H9 (cell line): ENCODE results near the gene CPT1B. TPM values are rescaled to one million over a fixed set of nuclear protein-coding genes. Genes with fewer than 3 reads are reported as not detected.

ENCODE experiments used
- DNase-seq: peaks from one replicate; pipeline ENCODE4 v3.0.0-alpha.2; 2017
- H2AFZ ChIP-seq: one replicate; pipeline ENCODE4 v1.6.1; 2013; ENCODE audit warnings: mild to moderate bottlenecking, low read length, control low read depth, moderate library complexity
- H2AK5ac ChIP-seq: 2 replicates; pipeline ENCODE4 v1.6.1; 2013; ENCODE audit warnings: low read length, control low read depth, mixed read lengths; ENCODE audit not compliant: insufficient read length
- H2BK120ac ChIP-seq: one replicate; pipeline ENCODE4 v1.6.1; 2013; ENCODE audit warnings: low read depth, mild to moderate bottlenecking, low read length, control low read depth, inconsistent platforms; ENCODE audit not compliant: poor library complexity, severe bottlenecking
- H2BK12ac ChIP-seq: 2 replicates; pipeline ENCODE4 v1.6.1; 2013; ENCODE audit warnings: low read length, control low read depth, mixed read lengths, low read depth; ENCODE audit not compliant: insufficient read length
- H2BK15ac ChIP-seq: 2 replicates; pipeline ENCODE4 v1.6.1; 2013; ENCODE audit warnings: low read depth, low read length, control low read depth
- H2BK20ac ChIP-seq: one replicate; pipeline ENCODE4 v1.6.1; 2013; ENCODE audit warnings: low read depth, mild to moderate bottlenecking, low read length, control low read depth, inconsistent platforms; ENCODE audit not compliant: poor library complexity, severe bottlenecking
- H2BK5ac ChIP-seq: 2 replicates; pipeline ENCODE4 v1.6.1; 2013; ENCODE audit warnings: low read length, control low read depth, mixed read lengths; ENCODE audit not compliant: insufficient read length
- H3K14ac ChIP-seq: 2 replicates; pipeline ENCODE4 v1.6.1; 2013; ENCODE audit warnings: low read length, control low read depth; ENCODE audit not compliant: insufficient read depth
- H3K18ac ChIP-seq: 2 replicates; pipeline ENCODE4 v1.6.1; 2013; ENCODE audit warnings: low read depth, mild to moderate bottlenecking, mixed read lengths, low read length, control low read depth; ENCODE audit not compliant: insufficient read length
- H3K23ac ChIP-seq: 2 replicates; pipeline ENCODE4 v1.6.1; 2013; ENCODE audit warnings: low read length, control low read depth, mixed read lengths, low read depth; ENCODE audit not compliant: insufficient read length
- H3K23me2 ChIP-seq: 2 replicates; pipeline ENCODE4 v1.6.1; 2013; ENCODE audit warnings: low read depth, mild to moderate bottlenecking, mixed read lengths, low read length, control low read depth; ENCODE audit not compliant: insufficient read length, poor library complexity, severe bottlenecking
- H3K27ac ChIP-seq: 2 replicates; pipeline ENCODE4 v1.5.1; 2013; ENCODE audit warnings: low read length, control low read depth, mixed read lengths, low read depth; ENCODE audit not compliant: insufficient read length
- H3K27me3 ChIP-seq: 2 replicates; pipeline ENCODE4 v1.6.1; 2013; ENCODE audit warnings: low read length, control low read depth, inconsistent platforms; ENCODE audit not compliant: insufficient read depth
- H3K4ac ChIP-seq: 2 replicates; pipeline ENCODE4 v1.6.1; 2013; ENCODE audit warnings: low read depth, mild to moderate bottlenecking, control low read depth, inconsistent platforms, low read length, moderate library complexity
- H3K4me1 ChIP-seq: 2 replicates; pipeline ENCODE4 v1.6.1; 2013; ENCODE audit warnings: low read length, control low read depth, inconsistent platforms; ENCODE audit not compliant: insufficient read depth
- H3K4me2 ChIP-seq: 2 replicates; pipeline ENCODE4 v1.6.1; 2013; ENCODE audit warnings: low read length, control low read depth, mixed read lengths; ENCODE audit not compliant: insufficient read length, insufficient read depth
- H3K56ac ChIP-seq: 2 replicates; pipeline ENCODE4 v1.6.1; 2013; ENCODE audit warnings: low read depth, mild to moderate bottlenecking, mixed read lengths, low read length, control low read depth; ENCODE audit not compliant: insufficient read length
- H3K79me1 ChIP-seq: 2 replicates; pipeline ENCODE4 v1.6.1; 2013; ENCODE audit warnings: low read depth, mild to moderate bottlenecking, moderate library complexity, low read length, control low read depth, inconsistent platforms; ENCODE audit not compliant: insufficient read depth, poor library complexity, severe bottlenecking
- H3K79me2 ChIP-seq: 2 replicates; pipeline ENCODE4 v1.6.1; 2013; ENCODE audit warnings: low read length, control low read depth, inconsistent platforms; ENCODE audit not compliant: insufficient read depth
- H3K9ac ChIP-seq: 2 replicates; pipeline ENCODE4 v1.6.1; 2013; ENCODE audit warnings: low read length, control low read depth, mixed read lengths; ENCODE audit not compliant: insufficient read length; ENCODE audit errors: extremely low read depth
- H3K9me3 ChIP-seq: one replicate; pipeline ENCODE4 v1.6.1; 2013; ENCODE audit warnings: low read depth, low read length, inconsistent platforms; ENCODE audit not compliant: control insufficient read depth
- H3T11ph ChIP-seq: one replicate; pipeline ENCODE4 v1.6.1; 2013; ENCODE audit warnings: mild to moderate bottlenecking, low read length, control low read depth, inconsistent platforms
- H4K20me1 ChIP-seq: one replicate; pipeline ENCODE4 v1.6.1; 2013; ENCODE audit not compliant: control insufficient read depth, insufficient read length, insufficient read depth
- H4K5ac ChIP-seq: 2 replicates; pipeline ENCODE4 v1.6.1; 2013; ENCODE audit warnings: low read depth, mild to moderate bottlenecking, mixed read lengths, low read length, control low read depth; ENCODE audit not compliant: insufficient read length
- H4K8ac ChIP-seq: replicated peaks from 2 replicates; pipeline ENCODE4 v1.6.1; 2013; ENCODE audit warnings: low read length, control low read depth, mixed read lengths, low read depth; ENCODE audit not compliant: insufficient read length
- H4K91ac ChIP-seq: 2 replicates; pipeline ENCODE4 v1.6.1; 2013; ENCODE audit warnings: low read depth, mild to moderate bottlenecking, moderate library complexity, mixed read lengths, low read length, control low read depth; ENCODE audit not compliant: insufficient read length
- H3K27ac Mint-ChIP-seq, 3 experiments: 2 replicates in 2 of 3; 3 replicates in 1 of 3; pipeline ENCODE4 v1.8.0; 2020 to 2021; ENCODE audit warnings: mixed read lengths in 3 of 3, mild to moderate bottlenecking in 1 of 3, moderate library complexity in 1 of 3
- H3K27me3 Mint-ChIP-seq: 2 replicates; pipeline ENCODE4 v1.8.0; 2021; ENCODE audit warnings: low read depth, mild to moderate bottlenecking, moderate library complexity, mixed read lengths
- H3K36me3 Mint-ChIP-seq, 3 experiments: 2 replicates in 2 of 3; 3 replicates in 1 of 3; pipeline ENCODE4 v1.8.0; 2020 to 2021; ENCODE audit warnings: low read depth in 3 of 3, mixed read lengths in 3 of 3; ENCODE audit not compliant: insufficient read depth in 1 of 3
- H3K4me1 Mint-ChIP-seq, 2 experiments: 2 replicates each; pipeline ENCODE4 v1.8.0; 2020; ENCODE audit warnings: mixed read lengths in 2 of 2
- H3K4me3 Mint-ChIP-seq, 2 experiments: 2 replicates in 1 of 2; 3 replicates in 1 of 2; pipeline ENCODE4 v1.8.0; 2020 to 2021; ENCODE audit warnings: mild to moderate bottlenecking in 2 of 2, mixed read lengths in 2 of 2, moderate library complexity in 1 of 2
- H3K9me3 Mint-ChIP-seq, 2 experiments: 2 replicates in 1 of 2; 3 replicates in 1 of 2; pipeline ENCODE4 v1.8.0; 2020; ENCODE audit warnings: mild to moderate bottlenecking in 2 of 2, mixed read lengths in 2 of 2, moderate library complexity in 1 of 2
- CTCF ChIP-seq: fragments of 200-600 bp; sonication (generic); conservative IDR thresholded peaks from 3 replicates; pipeline ENCODE4 v1.8.0; 2021; ENCODE audit warnings: antibody characterized with exemption, mild to moderate bottlenecking
- WGBS: extraction: QIAGEN DNeasy Blood & Tissue Kit; methylation state at CpG from one replicate; pipeline ENCODE4 v1.1.7; 2013; ENCODE audit warnings: missing lambda C conversion rate, low lambda C conversion rate, mixed read lengths; ENCODE audit not compliant: insufficient read length; ENCODE audit errors: extremely low coverage; 5-methylcytosine and 5-hydroxymethylcytosine counted together
- total RNA-seq: library from RNA; stranded (reverse); gene quantifications from 2 replicates; pipeline ENCODE4 v1.2.1, GENCODE V29; 2021

The CPT1B gene
- total RNA-seq, 1 experiment from 2014 or later, result 65.7 TPM

DNA sequence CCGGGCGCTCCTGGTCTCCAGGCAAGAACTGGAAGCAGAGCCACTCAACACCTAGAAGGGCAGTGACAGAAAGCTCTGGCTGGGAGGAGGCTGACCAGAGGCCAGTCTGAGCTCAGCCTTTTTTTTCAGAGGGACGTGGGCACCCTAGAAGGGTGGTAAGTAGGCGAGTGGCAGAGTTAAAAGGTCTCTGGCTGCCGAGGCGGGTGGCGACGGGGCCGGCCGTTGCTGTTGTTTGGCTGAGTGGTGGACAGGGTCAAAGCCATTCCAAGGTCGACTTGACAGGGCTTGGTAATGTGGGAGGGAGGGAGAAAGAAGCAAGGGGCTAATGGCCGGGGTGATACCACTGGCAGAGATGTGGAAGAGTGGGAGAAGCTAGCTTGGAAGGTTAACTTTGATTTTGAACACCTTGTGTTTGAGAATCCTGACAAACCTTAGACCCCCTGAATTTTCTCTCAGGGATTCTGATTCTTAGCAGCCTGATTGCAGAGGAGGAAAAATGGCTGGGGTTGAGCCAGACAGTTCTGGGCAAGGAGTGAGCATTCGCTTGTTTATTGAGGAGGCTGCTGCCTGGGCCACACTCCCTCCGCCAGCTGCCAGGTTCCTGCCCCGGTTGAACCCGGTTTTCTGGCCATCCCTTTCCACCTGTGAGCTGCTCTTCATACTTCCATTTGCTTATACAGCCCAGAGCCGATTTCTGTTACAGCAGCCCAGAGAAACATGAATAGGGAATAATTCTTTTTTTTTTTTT lies 14.6 kb downstream of the CPT1B start:
- no peak overlapping the region for H2AK5ac ChIP-seq
- no peak for TF ChIP-seq CTCF
- H3T11ph ChIP-seq, result no peak overlapping the region
- peaks cover 38% of the 10 kb centered on the region for H3K27me3 Mint-ChIP-seq
- no peak overlapping the region for H4K5ac ChIP-seq
- H3K9me3 ChIP-seq, result no peaks in the 10 kb centered on the region
- H3K27me3 ChIP-seq, result no peaks in the 10 kb centered on the region
- no peak overlapping the region for H2BK15ac ChIP-seq
- no peak overlapping the region for H3K18ac ChIP-seq
- H3K9me3 Mint-ChIP-seq, result no peaks in the 10 kb centered on the region
- H3K4me1 Mint-ChIP-seq, result peaks cover 9 to 10% of the 10 kb centered on the region in 2 experiments
- no peak for DNase-seq
- H3K27ac ChIP-seq, result no peak overlapping the region
- H2BK12ac ChIP-seq, result no peak overlapping the region
- WGBS, result no CpG with 5 or more reads among the region's 17 CpGs
- no peaks in the 10 kb centered on the region for H3K23me2 ChIP-seq
- no peaks in the 10 kb centered on the region for H3K79me2 ChIP-seq
- no peaks in the 10 kb centered on the region for H3K4me1 ChIP-seq
- peak overlapping the region; percentile 81 to 91 for H3K4me3 Mint-ChIP-seq
- H2AFZ ChIP-seq, result no peak overlapping the region
- H3K56ac ChIP-seq, result no peak overlapping the region
- no peak overlapping the region for H3K9ac ChIP-seq
- H4K8ac ChIP-seq, result no peak overlapping the region
- H3K23ac ChIP-seq, result no peak overlapping the region
- no peaks in the 10 kb centered on the region for H4K20me1 ChIP-seq
- H3K79me1 ChIP-seq, result no peaks in the 10 kb centered on the region
- no peak overlapping the region for H3K27ac Mint-ChIP-seq
- no peak overlapping the region for H3K4ac ChIP-seq
- H3K14ac ChIP-seq, result no peak overlapping the region
- peak overlapping the region; percentile 91 for H3K4me2 ChIP-seq
- peaks cover 0 to 10% (median 7%) of the 10 kb centered on the region in 3 experiments; a peak in 5 of 7 replicates for H3K36me3 Mint-ChIP-seq
- H2BK20ac ChIP-seq, result no peak overlapping the region
- H2BK5ac ChIP-seq, result no peak overlapping the region
- H4K91ac ChIP-seq, result no peak overlapping the region
- no peak overlapping the region for H2BK120ac ChIP-seq
